PC-3 (cell line): ENCODE results near the gene TNRC6B. TPM values are rescaled to one million over a fixed set of nuclear protein-coding genes. Genes with fewer than 3 reads are reported as not detected.
A peak's percentile ranks its signal among the peaks of the same experiment; 100 is the strongest.

Experiments used
- ATAC-seq: fragments of 200-7000 bp; cut with Tn5 transposase; 2 replicates; pipeline ENCODE4 v1.9.1; 2020; ENCODE audit warnings: mild to moderate bottlenecking, moderate library complexity
- BruUV-seq: library from RNA; stranded (reverse); fragments of 400-500 nt; replicated peaks from 2 replicates; lab custom pipeline; 2021; lab: Mats Ljungman, UMichigan
- CTCF ChIA-PET: fragments of 300-600 bp; sonication (Branson Sonifier 250); formaldehyde crosslinking; loops from one replicate; lab custom pipeline; 2022; ENCODE audit warnings: antibody characterized with exemption; lab: Charles Lee
- POLR2A ChIA-PET: fragments of 300-600 bp; sonication (Branson Sonifier 250); formaldehyde crosslinking; loops from one replicate; lab custom pipeline; 2022; ENCODE audit warnings: antibody characterized with exemption; ENCODE audit not compliant: unreplicated experiment; lab: Charles Lee
- DNase-seq: peaks from one replicate; pipeline ENCODE4 v3.0.0-alpha.2; 2015
- H2AFZ ChIP-seq: fragments of 300-600 bp; sonication (generic); 2 replicates; pipeline ENCODE4 v1.6.0; 2016; ENCODE audit warnings: antibody characterized with exemption, low read length
- H3F3A ChIP-seq: fragments of 300-600 bp; sonication (generic); one replicate; pipeline ENCODE4 v1.6.0; 2017; ENCODE audit warnings: antibody characterized with exemption, low read length, control low read depth, mild to moderate bottlenecking; ENCODE audit not compliant: unreplicated experiment
- H3K27ac ChIP-seq: fragments of 300-600 bp; sonication (generic); 2 replicates; pipeline ENCODE4 v1.5.1; 2016; ENCODE audit warnings: mild to moderate bottlenecking, low read length
- H3K27me3 ChIP-seq: fragments of 300-600 bp; sonication (generic); 2 replicates; pipeline ENCODE4 v1.6.1; 2016; ENCODE audit warnings: low read length, mixed read lengths
- H3K36me3 ChIP-seq: fragments of 300-600 bp; sonication (generic); 2 replicates; pipeline ENCODE4 v1.6.1; 2016; ENCODE audit warnings: low read depth, mixed run types, low read length, mixed read lengths
- H3K4me1 ChIP-seq: fragments of 300-600 bp; sonication (generic); 2 replicates; pipeline ENCODE4 v1.5.1; 2016; ENCODE audit warnings: low read length; ENCODE audit not compliant: insufficient read depth
- H3K4me2 ChIP-seq: fragments of 300-600 bp; sonication (generic); 2 replicates; pipeline ENCODE4 v1.6.0; 2016; ENCODE audit warnings: low read length
- H3K4me3 ChIP-seq: fragments of 300-600 bp; sonication (generic); 2 replicates; pipeline ENCODE4 v1.5.1; 2016; ENCODE audit warnings: mild to moderate bottlenecking, low read length, mixed read lengths
- H3K79me2 ChIP-seq: fragments of 300-600 bp; sonication (generic); 2 replicates; pipeline ENCODE4 v1.6.1; 2017; ENCODE audit warnings: low read length, mixed read lengths
- H3K9ac ChIP-seq: fragments of 300-600 bp; sonication (generic); 2 replicates; pipeline ENCODE4 v1.6.0; 2016; ENCODE audit warnings: mild to moderate bottlenecking, low read length
- H3K9me2 ChIP-seq: fragments of 300-600 bp; sonication (generic); replicated peaks from 2 replicates; pipeline ENCODE4 v1.6.1; 2016; ENCODE audit warnings: mixed run types, low read length, mixed read lengths
- H3K9me3 ChIP-seq: fragments of 300-600 bp; sonication (generic); 2 replicates; pipeline ENCODE4 v1.6.1; 2016; ENCODE audit warnings: low read length, mixed read lengths
- H4K20me1 ChIP-seq: fragments of 300-600 bp; sonication (generic); 2 replicates; pipeline ENCODE4 v1.6.1; 2016; ENCODE audit warnings: low read length, mixed read lengths
- CTCF ChIP-seq: fragments of 300-600 bp; sonication (generic); conservative IDR thresholded peaks from 2 replicates; pipeline ENCODE4 v1.5.1; 2017; ENCODE audit warnings: antibody characterized with exemption, low read depth, mild to moderate bottlenecking, low read length
- EZH2 ChIP-seq: fragments of 300-600 bp; sonication (generic); IDR thresholded peaks from one replicate; pipeline ENCODE4 v1.6.1; 2017; ENCODE audit warnings: antibody characterized with exemption, mild to moderate bottlenecking, low read length; ENCODE audit not compliant: unreplicated experiment
- EZH2phosphoT487 ChIP-seq: fragments of 300-600 bp; sonication (generic); IDR thresholded peaks from 2 replicates; pipeline ENCODE4 v1.6.1; 2018; ENCODE audit warnings: mild to moderate bottlenecking, antibody characterized with exemption, low read length, borderline replicate concordance
- intact Hi-C: fragments of 100-400 bp; cut with micrococcal nuclease; formaldehyde crosslinking; loops from 2 replicates; pipeline ENCODE4 v1.9.0; 2023
- total RNA-seq: library from RNA; depleted of rRNA; stranded (reverse); fragments of >200 nt; gene quantifications from 2 replicates; pipeline ENCODE4 v1.2.3, GENCODE V29; 2014

TNRC6B gene
- total RNA-seq, 1 experiment from 2014 or later = 21.3 TPM

DNA sequence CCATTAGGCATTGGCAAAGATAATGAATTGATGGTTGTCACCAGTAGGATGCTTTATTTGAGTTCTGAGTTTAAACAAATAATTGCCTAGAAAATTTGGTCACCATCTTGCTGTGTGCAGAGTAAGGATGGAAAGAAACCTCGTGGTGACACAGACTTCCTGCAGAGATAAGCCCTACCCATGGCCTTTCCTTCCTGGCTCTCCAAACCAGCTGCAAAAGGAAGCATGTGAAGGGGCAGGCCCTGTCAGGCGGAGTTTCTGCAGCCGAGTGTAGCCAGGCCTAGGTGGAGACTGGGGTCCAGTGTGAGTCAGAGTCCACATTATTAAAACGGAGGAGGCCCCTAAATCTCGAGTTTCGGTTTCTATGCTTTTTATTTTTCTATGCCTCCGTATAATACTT lies 85.5 kb downstream of the TNRC6B start:
- Histone ChIP-seq H3K4me2 (no peak overlapping the region), H4K20me1 (no peaks in the 10 kb centered on the region), H3F3A (no peaks in the 10 kb centered on the region), H2AFZ (no peak overlapping the region), H3K9me2 (no peaks in the 10 kb centered on the region), H3K79me2 (peaks cover 17% of the 10 kb centered on the region), H3K27ac (no peak overlapping the region), H3K27me3 (no peaks in the 10 kb centered on the region), H3K9me3 (no peaks in the 10 kb centered on the region), H3K4me1 (peaks cover 13% of the 10 kb centered on the region), H3K36me3 (peaks cover 12% of the 10 kb centered on the region), H3K9ac (no peak overlapping the region), H3K4me3 (no peak overlapping the region)
- no peak for ATAC-seq
- no peak for DNase-seq
- ChIA-PET CTCF (no interaction called here), POLR2A (interaction anchor here (0.7 kb wide), 1 partner anchor 712 kb away, joined by 3 read pairs; no protein-coding TSS in a partner anchor)
- no TSS peak for BruUV-seq
- intact Hi-C loops = no loop called here
- TF ChIP-seq EZH2phosphoT487 = no peak
- TF ChIP-seq EZH2 = no peak
- no peak for TF ChIP-seq CTCF

GRCh38 chr22:40265783-40266182 lies 88.1 kb downstream of the TNRC6B start:
- no peaks in the 10 kb centered on the region for H3K4me1 ChIP-seq
- ATAC-seq (no peak), DNase-seq (no peak)
- H3K36me3 ChIP-seq = peaks cover 9% of the 10 kb centered on the region
- H3K27me3 ChIP-seq = no peaks in the 10 kb centered on the region
- ChIA-PET CTCF (no interaction called here), POLR2A (no interaction called here)
- no peaks in the 10 kb centered on the region for H4K20me1 ChIP-seq
- H3K79me2 ChIP-seq = peaks cover 3% of the 10 kb centered on the region; the same call in 1 of the 2 replicates
- H3K9me2 ChIP-seq = no peaks in the 10 kb centered on the region
- TSS peak; percentile 30 for BruUV-seq
- H3F3A ChIP-seq = no peaks in the 10 kb centered on the region
- H2AFZ ChIP-seq = no peak overlapping the region
- intact Hi-C loops = no loop called here
- TF ChIP-seq EZH2phosphoT487 (no peak), EZH2 (no peak)
- no peaks in the 10 kb centered on the region for H3K9me3 ChIP-seq
- no peak overlapping the region for H3K4me2 ChIP-seq
- H3K27ac ChIP-seq = no peak overlapping the region
- no peak overlapping the region for H3K4me3 ChIP-seq
- no peak overlapping the region for H3K9ac ChIP-seq

DNA sequence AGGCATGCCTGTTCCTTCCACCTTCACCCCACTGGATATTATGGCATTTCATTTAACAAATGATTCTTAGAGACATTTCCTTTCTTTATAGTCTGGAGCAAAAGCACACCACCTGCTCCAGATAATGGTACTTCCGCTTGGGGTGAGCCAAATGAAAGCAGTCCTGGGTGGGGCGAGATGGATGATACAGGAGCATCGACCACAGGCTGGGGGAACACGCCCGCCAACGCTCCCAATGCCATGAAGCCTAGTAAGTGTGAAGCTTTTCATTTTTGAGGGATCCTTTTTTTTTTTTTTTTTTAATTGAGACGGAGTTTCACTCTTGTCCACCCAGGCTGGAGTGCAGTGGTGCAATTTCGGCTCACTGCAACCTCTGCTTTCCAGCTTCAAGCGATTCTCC lies 92.3 kb downstream of the TNRC6B start:
- H4K20me1 ChIP-seq = no peaks in the 10 kb centered on the region
- CTCF ChIA-PET = no interaction called here
- no TSS peak for BruUV-seq

More for the DNA sequence above, 92.3 kb downstream of the TNRC6B start:
- Histone ChIP-seq H3K27ac (no peak overlapping the region), H3K4me1 (peaks cover 21% of the 10 kb centered on the region), H3K4me3 (no peak overlapping the region), H3K9me2 (no peaks in the 10 kb centered on the region), H3F3A (no peaks in the 10 kb centered on the region), H3K79me2 (no peaks in the 10 kb centered on the region), H3K9me3 (no peaks in the 10 kb centered on the region), H3K9ac (no peak overlapping the region), H3K36me3 (0 out of 2 replicates have a peak, but pooled peaks cover 4% of the 10 kb centered on the region), H3K4me2 (no peak overlapping the region), H2AFZ (no peak overlapping the region), H3K27me3 (no peaks in the 10 kb centered on the region)
- ATAC-seq (no peak), DNase-seq (no peak)
- intact Hi-C loops = loop anchor here (10.0 kb wide), 1 partner anchor 95 kb away; the partner anchor contains the start of gene TNRC6B
- TF ChIP-seq EZH2 (no peak), CTCF (no peak), EZH2phosphoT487 (no peak)
- POLR2A ChIA-PET = no interaction called here
